ENCODE results near the gene SLC39A3. TPM values are rescaled to one million over a fixed set of nuclear protein-coding genes. Genes with fewer than 3 reads are reported as not detected.

The SLC39A3 gene
- total RNA-seq, 1 donor from 2014 or later, result 18.3 TPM

- DNase-seq (ENCODE audit: low spot score), result no peak
Observed at GRCh38 chr19:2750808-2751437, 11.1 kb upstream of the SLC39A3 start.

- DNase-seq (ENCODE audit: low spot score), result no peak
Observed at GRCh38 chr19:2747349-2747748, 7.5 kb upstream of the SLC39A3 start.

GRCh38 chr19:2744113-2744512 is 4.3 kb upstream of the SLC39A3 start:
- DNase-seq (ENCODE audit: low spot score), result no peak

- DNase-seq (ENCODE audit: low spot score), result no peak
Observed at GRCh38 chr19:2743099-2743498, 3.3 kb upstream of the SLC39A3 start.

- DNase-seq (ENCODE audit: low spot score), result no peak
Observed at GRCh38 chr19:2740314-2740656, 468 bp upstream of the SLC39A3 start.

- DNase-seq (ENCODE audit: low spot score), result no peak
Observed at GRCh38 chr19:2736550-2737190, 3.1 kb downstream of the SLC39A3 start.

GRCh38 chr19:2735374-2735773 is 4.4 kb downstream of the SLC39A3 start:
- DNase-seq (ENCODE audit: low spot score), result no peak

- no peak for DNase-seq (ENCODE audit: low spot score)
Observed at GRCh38 chr19:2734589-2735288, 5.1 kb downstream of the SLC39A3 start.

- no peak for DNase-seq (ENCODE audit: low spot score)
Observed at GRCh38 chr19:2733930-2734588, 5.8 kb downstream of the SLC39A3 start.

GRCh38 chr19:2732883-2733282 is 6.9 kb downstream of the SLC39A3 start:
- no peak for DNase-seq (ENCODE audit: low spot score)

GRCh38 chr19:2732157-2732725 is 7.6 kb downstream of the SLC39A3 start:
- DNase-seq (ENCODE audit: low spot score), result no peak

GRCh38 chr19:2731181-2731995 is 8.4 kb downstream of the SLC39A3 start:
- no peak for DNase-seq (ENCODE audit: low spot score)

- DNase-seq (ENCODE audit: low spot score), result no peak
Observed at GRCh38 chr19:2729943-2730818, 9.6 kb downstream of the SLC39A3 start.

- DNase-seq (ENCODE audit: low spot score), result no peak
Observed at GRCh38 chr19:2728783-2729387, 10.9 kb downstream of the SLC39A3 start.

GRCh38 chr19:2727640-2727944 is 12.2 kb downstream of the SLC39A3 start:
- no peak for DNase-seq (ENCODE audit: low spot score)

- DNase-seq (ENCODE audit: low spot score), result no peak
Observed at GRCh38 chr19:2726904-2727639, 12.7 kb downstream of the SLC39A3 start.

- no peak for DNase-seq (ENCODE audit: low spot score)
Observed at GRCh38 chr19:2726160-2726855, 13.5 kb downstream of the SLC39A3 start.

GRCh38 chr19:2724148-2724557 is 15.7 kb downstream of the SLC39A3 start:
- DNase-seq (ENCODE audit: low spot score), result no peak

- DNase-seq (ENCODE audit: low spot score), result no peak
Observed at GRCh38 chr19:2723747-2724146, 16.1 kb downstream of the SLC39A3 start.

Measured in umbilical cord (tissue), 2 donors.